ENCODE results near the gene ZNF473.
A peak's percentile ranks its signal among the peaks of the same experiment; 100 is the strongest.

ZNF473 gene

GRCh38 chr19:50025794-50026549 lies at the start of gene ZNF473:
ZNF473 (plus strand) TSS chr19:50026005; CDS start chr19:50031083, 5,078 bp downstream.
- H3K4me3 ChIP-seq (ENCODE audit: low read depth, low read length): peak within 1 kb of the TSS; percentile 99
- DNase-seq (ENCODE audit: low read depth): peak; percentile 79

GRCh38 chr19:49976496-49976895 lies 49.3 kb upstream of the ZNF473 start:
- no peak overlapping the region for H3K4me3 ChIP-seq (ENCODE audit: low read depth, low read length)
- no peak for DNase-seq (ENCODE audit: low read depth)

- no peak overlapping the region for H3K4me3 ChIP-seq (ENCODE audit: low read depth, low read length)
Measured at GRCh38 chr19:49977076-49977475, 48.7 kb upstream of the ZNF473 start.

GRCh38 chr19:49977881-49978280 lies 47.9 kb upstream of the ZNF473 start:
- H3K4me3 ChIP-seq (ENCODE audit: low read depth, low read length): no peak overlapping the region
- no peak for DNase-seq (ENCODE audit: low read depth)

More at GRCh38 chr19:49977076-49977475, 48.7 kb upstream of the ZNF473 start:
- DNase-seq (ENCODE audit: low read depth): no peak

GRCh38 chr19:49978324-49978723 lies 47.5 kb upstream of the ZNF473 start:
- H3K4me3 ChIP-seq (ENCODE audit: low read depth, low read length): no peak overlapping the region
- DNase-seq (ENCODE audit: low read depth): no peak

- DNase-seq (ENCODE audit: low read depth): no peak
- H3K4me3 ChIP-seq (ENCODE audit: low read depth, low read length): no peak overlapping the region
Measured at GRCh38 chr19:49981603-49982593, 43.9 kb upstream of the ZNF473 start.

- DNase-seq (ENCODE audit: low read depth): no peak
Measured at GRCh38 chr19:49983645-49984229, 42.1 kb upstream of the ZNF473 start.

GRCh38 chr19:49984491-49984890 lies 41.3 kb upstream of the ZNF473 start:
- no peak overlapping the region for H3K4me3 ChIP-seq (ENCODE audit: low read depth, low read length)
- no peak for DNase-seq (ENCODE audit: low read depth)

More at GRCh38 chr19:49983645-49984229, 42.1 kb upstream of the ZNF473 start:
- H3K4me3 ChIP-seq (ENCODE audit: low read depth, low read length): no peak overlapping the region

- DNase-seq (ENCODE audit: low read depth): no peak
- H3K4me3 ChIP-seq (ENCODE audit: low read depth, low read length): no peak overlapping the region
Measured at GRCh38 chr19:49985871-49986270, 39.9 kb upstream of the ZNF473 start.

GRCh38 chr19:49986354-49986753 lies 39.5 kb upstream of the ZNF473 start:
- DNase-seq (ENCODE audit: low read depth): no peak
- no peak overlapping the region for H3K4me3 ChIP-seq (ENCODE audit: low read depth, low read length)

GRCh38 chr19:49987159-49987698 lies 38.6 kb upstream of the ZNF473 start:
- H3K4me3 ChIP-seq (ENCODE audit: low read depth, low read length): no peak overlapping the region

GRCh38 chr19:49988007-49988406 lies 37.8 kb upstream of the ZNF473 start:
- H3K4me3 ChIP-seq (ENCODE audit: low read depth, low read length): no peak overlapping the region
- no peak for DNase-seq (ENCODE audit: low read depth)

More at GRCh38 chr19:49987159-49987698, 38.6 kb upstream of the ZNF473 start:
- DNase-seq (ENCODE audit: low read depth): peak; percentile 67

- no peak for DNase-seq (ENCODE audit: low read depth)
- H3K4me3 ChIP-seq (ENCODE audit: low read depth, low read length): no peak overlapping the region
Measured at GRCh38 chr19:49988433-49988832, 37.4 kb upstream of the ZNF473 start.

GRCh38 chr19:49997709-49998108 lies 28.1 kb upstream of the ZNF473 start:
- no peak for DNase-seq (ENCODE audit: low read depth)
- H3K4me3 ChIP-seq (ENCODE audit: low read depth, low read length): no peak overlapping the region

GRCh38 chr19:49999371-50000010 lies 26.3 kb upstream of the ZNF473 start:
- no peak for DNase-seq (ENCODE audit: low read depth)
- H3K4me3 ChIP-seq (ENCODE audit: low read depth, low read length): no peak overlapping the region

- DNase-seq (ENCODE audit: low read depth): no peak
Measured at GRCh38 chr19:50000038-50000840, 25.6 kb upstream of the ZNF473 start.

GRCh38 chr19:50000841-50001557 lies 24.8 kb upstream of the ZNF473 start:
- no peak overlapping the region for H3K4me3 ChIP-seq (ENCODE audit: low read depth, low read length)
- no peak for DNase-seq (ENCODE audit: low read depth)

More at GRCh38 chr19:50000038-50000840, 25.6 kb upstream of the ZNF473 start:
- H3K4me3 ChIP-seq (ENCODE audit: low read depth, low read length): no peak overlapping the region

GRCh38 chr19:50001775-50002174 lies 24.0 kb upstream of the ZNF473 start:
- H3K4me3 ChIP-seq (ENCODE audit: low read depth, low read length): no peak overlapping the region
- no peak for DNase-seq (ENCODE audit: low read depth)

Data from skeletal muscle cell (primary cell).